ENCODE data around the gene CACNA1C.

The CACNA1C gene

DNA sequence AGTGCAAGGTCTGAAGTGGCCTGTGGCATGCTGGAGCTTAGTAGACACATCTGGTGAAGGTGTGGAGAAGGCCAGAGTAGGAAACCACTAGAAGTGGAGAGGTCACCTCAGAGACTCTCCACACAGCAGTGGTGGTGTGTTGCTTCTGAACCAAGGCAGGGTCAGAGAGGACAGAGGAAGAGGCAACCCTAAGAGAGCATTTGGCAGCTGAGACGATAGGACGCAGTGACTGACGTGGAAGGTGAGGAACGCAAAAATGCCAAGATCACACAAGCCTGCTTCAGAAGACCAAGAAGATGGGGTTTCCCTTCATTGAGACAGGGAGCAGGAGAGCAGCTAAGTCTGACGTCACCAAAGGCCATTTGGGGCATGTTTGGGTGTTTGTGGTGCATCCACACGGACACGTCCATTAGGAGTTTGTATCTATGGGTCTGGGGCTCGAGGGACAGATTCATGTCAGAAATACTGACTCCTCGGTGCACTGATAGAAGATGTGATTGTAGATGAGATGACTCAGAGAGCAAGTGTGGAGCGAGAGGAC, 338.1 kb downstream of the CACNA1C start:
- no peak overlapping the region for H3K9ac ChIP-seq (ENCODE audit: low read length in 5 of 5)
- no peaks in the 10 kb centered on the region for H3K27me3 ChIP-seq (ENCODE audit: control insufficient read depth in 5 of 5, insufficient read depth in 4 of 5, low read length in 5 of 5)
- no peaks in the 10 kb centered on the region for H3K36me3 ChIP-seq (ENCODE audit: control insufficient read depth in 5 of 5, insufficient read depth in 5 of 5, low read length in 5 of 5)
- no peak overlapping the region for H3K4me3 ChIP-seq (ENCODE audit: low read depth in 1 of 5, low read length in 5 of 5)
- H3K27ac ChIP-seq (ENCODE audit: low read depth, low read length) = no peak overlapping the region
- no peaks in the 10 kb centered on the region for H3K9me3 ChIP-seq (ENCODE audit: control insufficient read depth in 5 of 5, low read length in 5 of 5)
- H3K4me1 ChIP-seq (ENCODE audit: control insufficient read depth in 5 of 5, insufficient read depth in 5 of 5, low read length in 5 of 5) = peaks cover 2 to 12% (median 10%) of the 10 kb centered on the region in 5 donors

DNA sequence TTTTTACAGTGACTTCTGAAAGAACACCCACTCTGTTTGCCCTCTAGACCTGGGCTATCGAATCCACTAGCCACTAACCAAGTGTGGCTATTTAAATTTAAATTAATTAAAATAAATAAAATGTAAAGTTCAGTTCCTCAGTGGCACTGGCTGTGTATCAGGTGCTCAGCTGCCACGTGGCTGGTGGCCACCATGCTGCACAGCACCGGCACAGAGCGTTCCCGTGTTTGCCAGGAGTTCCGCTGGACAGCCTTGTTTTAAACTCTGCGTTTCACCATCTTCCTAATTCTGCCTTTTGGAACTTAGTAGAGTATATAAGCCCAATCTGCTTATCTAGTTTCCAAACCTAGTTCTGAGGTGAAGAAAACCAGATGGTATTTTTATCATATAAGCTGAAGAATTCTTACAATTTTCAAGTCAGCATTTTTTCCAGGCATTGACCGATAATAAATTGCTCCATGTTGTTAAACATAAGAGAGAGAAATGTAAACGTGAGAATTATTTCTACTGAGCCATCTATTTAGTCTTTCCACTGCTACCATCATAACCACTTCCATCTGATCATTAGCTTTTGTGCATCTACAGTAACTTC, 339.0 kb downstream of the CACNA1C start:
- no peak overlapping the region for H3K27ac ChIP-seq (ENCODE audit: low read depth, low read length)
- no peaks in the 10 kb centered on the region for H3K27me3 ChIP-seq (ENCODE audit: control insufficient read depth in 5 of 5, insufficient read depth in 4 of 5, low read length in 5 of 5)
- H3K36me3 ChIP-seq (ENCODE audit: control insufficient read depth in 5 of 5, insufficient read depth in 5 of 5, low read length in 5 of 5) = no peaks in the 10 kb centered on the region
- no peak overlapping the region for H3K4me3 ChIP-seq (ENCODE audit: low read depth in 1 of 5, low read length in 5 of 5)
- H3K4me1 ChIP-seq (ENCODE audit: control insufficient read depth in 5 of 5, insufficient read depth in 5 of 5, low read length in 5 of 5) = peaks cover 2 to 21% (median 16%) of the 10 kb centered on the region in 5 donors
- no peak overlapping the region for H3K9ac ChIP-seq (ENCODE audit: low read length in 5 of 5)
- no peaks in the 10 kb centered on the region for H3K9me3 ChIP-seq (ENCODE audit: control insufficient read depth in 5 of 5, low read length in 5 of 5)

DNA sequence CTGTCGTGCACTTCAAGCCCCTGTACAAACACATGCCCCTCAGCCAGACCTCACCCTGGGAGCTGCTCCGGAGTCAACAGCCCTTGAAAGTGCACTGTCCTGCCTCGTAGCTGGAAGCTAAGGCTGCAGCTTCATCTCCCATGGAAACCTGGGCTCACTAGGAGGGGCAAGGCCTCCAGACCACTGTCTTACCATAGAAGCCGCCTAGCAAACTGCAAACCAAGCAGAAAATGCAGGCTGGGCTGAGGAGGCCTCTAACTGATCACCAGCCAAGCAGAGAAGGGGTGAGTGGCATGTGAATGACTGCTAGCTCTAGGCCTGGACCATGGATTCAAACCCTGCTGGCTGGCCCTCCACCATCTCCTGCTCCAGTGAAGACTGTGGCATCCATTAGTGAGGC, 340.2 kb downstream of the CACNA1C start:
- Histone ChIP-seq H3K36me3 (ENCODE audit: control insufficient read depth in 5 of 5, insufficient read depth in 5 of 5, low read length in 5 of 5) (no peaks in the 10 kb centered on the region), H3K27me3 (ENCODE audit: control insufficient read depth in 5 of 5, insufficient read depth in 4 of 5, low read length in 5 of 5) (no peaks in the 10 kb centered on the region), H3K4me1 (ENCODE audit: control insufficient read depth in 5 of 5, insufficient read depth in 5 of 5, low read length in 5 of 5) (peaks cover 2 to 25% (median 20%) of the 10 kb centered on the region in 5 donors), H3K4me3 (ENCODE audit: low read depth in 1 of 5, low read length in 5 of 5) (no peak overlapping the region), H3K9me3 (ENCODE audit: control insufficient read depth in 5 of 5, low read length in 5 of 5) (no peaks in the 10 kb centered on the region), H3K9ac (ENCODE audit: low read length in 5 of 5) (no peak overlapping the region), H3K27ac (ENCODE audit: low read depth, low read length) (no peak overlapping the region)

DNA sequence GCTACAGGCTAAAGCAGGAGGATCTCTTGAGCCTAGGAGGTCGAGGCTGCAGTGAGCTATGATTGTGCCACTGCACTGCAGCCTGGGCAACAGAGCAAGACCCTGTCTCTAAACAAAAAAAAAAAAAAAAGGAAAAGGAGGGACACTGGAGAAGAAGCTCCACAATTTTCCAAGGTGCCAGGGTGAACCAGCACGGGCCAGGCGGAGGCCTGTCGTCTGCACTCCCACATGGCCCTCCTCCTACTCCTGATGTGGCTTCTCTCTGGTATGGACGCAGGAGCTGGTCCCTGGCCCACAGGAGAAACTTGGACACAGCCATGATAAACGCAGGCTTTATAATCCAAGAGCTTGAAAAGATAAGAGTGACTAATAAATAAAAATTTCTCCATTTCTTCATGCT, 341.2 kb downstream of the CACNA1C start:
- Histone ChIP-seq H3K27ac (ENCODE audit: low read depth, low read length) (no peak overlapping the region), H3K9ac (ENCODE audit: low read length in 5 of 5) (no peak overlapping the region), H3K4me1 (ENCODE audit: control insufficient read depth in 5 of 5, insufficient read depth in 5 of 5, low read length in 5 of 5) (peaks cover 2 to 25% (median 20%) of the 10 kb centered on the region in 5 donors), H3K9me3 (ENCODE audit: control insufficient read depth in 5 of 5, low read length in 5 of 5) (no peaks in the 10 kb centered on the region), H3K36me3 (ENCODE audit: control insufficient read depth in 5 of 5, insufficient read depth in 5 of 5, low read length in 5 of 5) (no peaks in the 10 kb centered on the region), H3K27me3 (ENCODE audit: control insufficient read depth in 5 of 5, insufficient read depth in 4 of 5, low read length in 5 of 5) (no peaks in the 10 kb centered on the region), H3K4me3 (ENCODE audit: low read depth in 1 of 5, low read length in 5 of 5) (no peak overlapping the region)

DNA sequence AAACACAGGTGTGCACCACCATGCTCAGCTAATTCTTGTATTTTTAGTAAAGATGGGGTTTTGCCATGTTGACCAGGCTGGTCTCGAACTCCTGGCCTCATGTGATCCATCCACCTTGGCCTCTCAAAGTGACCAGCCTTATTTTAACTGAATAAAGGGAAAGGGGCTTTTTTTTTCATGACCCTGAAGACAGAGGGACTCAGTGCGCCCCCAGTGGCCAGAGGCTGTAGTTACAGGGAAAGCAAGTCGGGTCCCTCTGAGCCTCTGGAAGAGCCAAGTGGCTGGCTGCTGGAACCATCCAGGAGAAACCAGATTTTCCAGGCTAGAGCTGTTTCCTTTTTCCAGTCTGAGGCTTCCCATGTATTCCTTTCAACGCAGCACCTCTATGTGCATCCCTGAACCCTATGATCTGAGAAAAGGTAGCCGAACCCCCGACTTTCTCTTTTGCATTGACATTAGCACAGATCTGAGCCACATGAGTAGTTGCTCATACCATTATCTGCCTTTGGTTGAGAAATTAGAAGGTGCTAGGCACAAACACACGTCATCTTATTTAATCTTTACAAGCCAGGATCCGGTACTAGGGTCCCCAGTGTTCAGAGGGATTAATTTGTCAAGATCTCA, 342.7 kb downstream of the CACNA1C start:
- Histone ChIP-seq H3K27ac (ENCODE audit: low read depth, low read length) (peak overlapping the region; percentile 45), H3K36me3 (ENCODE audit: control insufficient read depth in 5 of 5, insufficient read depth in 5 of 5, low read length in 5 of 5) (no peaks in the 10 kb centered on the region), H3K4me1 (ENCODE audit: control insufficient read depth in 5 of 5, insufficient read depth in 5 of 5, low read length in 5 of 5) (peaks cover 1 to 25% (median 21%) of the 10 kb centered on the region in 5 donors), H3K9ac (ENCODE audit: low read length in 5 of 5) (no peak overlapping the region), H3K9me3 (ENCODE audit: control insufficient read depth in 5 of 5, low read length in 5 of 5) (no peaks in the 10 kb centered on the region), H3K4me3 (ENCODE audit: low read depth in 1 of 5, low read length in 5 of 5) (no peak overlapping the region), H3K27me3 (ENCODE audit: control insufficient read depth in 5 of 5, insufficient read depth in 4 of 5, low read length in 5 of 5) (no peaks in the 10 kb centered on the region)

DNA sequence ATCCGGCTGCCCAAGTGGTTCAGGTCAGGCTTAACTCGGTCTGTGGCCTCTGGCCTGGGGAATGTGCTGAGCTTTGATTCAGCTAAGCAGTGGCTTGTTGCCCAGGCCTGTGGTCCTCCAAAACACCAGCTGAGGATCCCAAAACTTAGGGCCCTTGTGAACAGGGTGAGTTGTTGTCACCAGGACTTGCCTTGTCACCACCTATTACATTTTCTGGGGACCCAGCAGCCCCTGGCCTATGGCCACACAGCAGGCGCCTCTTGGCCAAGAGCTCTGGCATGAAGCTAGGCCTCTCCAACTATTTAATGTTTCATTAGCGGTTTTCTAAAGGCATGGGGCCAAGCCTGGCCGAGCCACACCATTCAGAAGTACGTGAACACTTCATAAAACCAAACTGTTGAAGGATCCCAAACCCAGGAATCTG, 343.7 kb downstream of the CACNA1C start:
- Histone ChIP-seq H3K27me3 (ENCODE audit: control insufficient read depth in 5 of 5, insufficient read depth in 4 of 5, low read length in 5 of 5) (no peaks in the 10 kb centered on the region), H3K4me1 (ENCODE audit: control insufficient read depth in 5 of 5, insufficient read depth in 5 of 5, low read length in 5 of 5) (peaks cover 0 to 25% (median 19%) of the 10 kb centered on the region in 5 donors), H3K36me3 (ENCODE audit: control insufficient read depth in 5 of 5, insufficient read depth in 5 of 5, low read length in 5 of 5) (no peaks in the 10 kb centered on the region), H3K27ac (ENCODE audit: low read depth, low read length) (peak overlapping the region; percentile 45), H3K9me3 (ENCODE audit: control insufficient read depth in 5 of 5, low read length in 5 of 5) (no peaks in the 10 kb centered on the region), H3K4me3 (ENCODE audit: low read depth in 1 of 5, low read length in 5 of 5) (no peak overlapping the region), H3K9ac (ENCODE audit: low read length in 5 of 5) (no peak overlapping the region)

DNA sequence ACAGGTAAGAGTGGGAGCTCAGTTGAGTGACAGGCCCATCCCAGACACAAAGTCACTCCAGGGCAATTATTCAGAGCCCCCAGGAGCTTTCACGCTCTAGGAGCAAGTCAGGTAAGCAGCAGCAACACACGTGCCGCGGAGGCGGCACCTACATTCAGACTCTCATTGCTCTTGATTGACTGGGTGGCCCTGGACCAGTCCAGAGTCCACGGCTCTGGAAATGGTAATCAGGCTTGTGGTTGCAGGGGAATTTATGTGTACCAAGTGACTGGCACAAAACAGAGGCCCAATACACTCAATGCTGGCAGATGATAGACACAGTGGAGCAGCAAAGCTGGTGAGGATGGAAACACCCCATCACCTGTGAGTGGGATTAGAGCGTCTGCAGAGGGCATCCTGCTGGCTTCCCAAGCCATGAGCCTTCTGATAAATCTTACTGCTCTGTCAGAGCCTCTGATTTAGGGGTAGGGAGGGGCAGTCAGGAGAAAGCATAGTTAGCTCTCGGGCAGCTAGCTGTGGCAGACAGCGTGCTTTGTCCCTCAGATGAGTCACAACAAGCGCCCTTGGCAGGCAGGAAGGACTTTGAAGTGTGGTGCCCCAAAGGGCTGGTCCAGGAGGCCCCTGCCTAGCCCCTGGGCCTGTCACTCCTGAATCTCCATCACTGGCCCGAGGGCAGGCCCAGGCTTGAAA, 344.7 kb downstream of the CACNA1C start:
- Histone ChIP-seq H3K9ac (ENCODE audit: low read length in 5 of 5) (no peak overlapping the region), H3K27me3 (ENCODE audit: control insufficient read depth in 5 of 5, insufficient read depth in 4 of 5, low read length in 5 of 5) (no peaks in the 10 kb centered on the region), H3K4me3 (ENCODE audit: low read depth in 1 of 5, low read length in 5 of 5) (no peak overlapping the region), H3K27ac (ENCODE audit: low read depth, low read length) (no peak overlapping the region), H3K9me3 (ENCODE audit: control insufficient read depth in 5 of 5, low read length in 5 of 5) (no peaks in the 10 kb centered on the region), H3K4me1 (ENCODE audit: control insufficient read depth in 5 of 5, insufficient read depth in 5 of 5, low read length in 5 of 5) (peaks cover 0 to 25% (median 19%) of the 10 kb centered on the region in 5 donors), H3K36me3 (ENCODE audit: control insufficient read depth in 5 of 5, insufficient read depth in 5 of 5, low read length in 5 of 5) (no peaks in the 10 kb centered on the region)

DNA sequence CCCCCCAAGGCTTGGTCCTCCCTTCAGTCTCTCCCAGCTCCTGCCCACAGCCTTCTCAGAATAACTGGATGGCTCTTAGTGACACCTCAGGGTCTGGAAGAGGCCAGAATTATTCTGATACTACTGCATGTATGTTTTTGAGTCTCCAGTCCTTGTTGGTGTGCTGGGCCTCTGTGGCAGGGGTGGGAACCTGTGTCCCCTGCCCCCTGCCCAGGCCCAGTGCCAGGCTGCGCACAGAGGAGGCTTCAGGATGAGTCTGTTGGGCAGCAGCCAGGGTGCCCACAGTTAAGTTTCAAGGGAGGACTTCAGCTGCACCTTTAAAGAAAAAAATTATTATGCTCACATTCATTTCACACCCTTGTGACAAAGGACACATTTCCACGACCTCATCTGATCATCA, 348.3 kb downstream of the CACNA1C start:
- H3K27me3 ChIP-seq (ENCODE audit: control insufficient read depth in 5 of 5, insufficient read depth in 4 of 5, low read length in 5 of 5) = no peaks in the 10 kb centered on the region
- H3K4me3 ChIP-seq (ENCODE audit: low read depth in 1 of 5, low read length in 5 of 5) = no peak overlapping the region
- no peak overlapping the region for H3K9ac ChIP-seq (ENCODE audit: low read length in 5 of 5)
- H3K4me1 ChIP-seq (ENCODE audit: control insufficient read depth in 5 of 5, insufficient read depth in 5 of 5, low read length in 5 of 5) = peaks cover 0 to 13% (median 11%) of the 10 kb centered on the region in 5 donors
- H3K36me3 ChIP-seq (ENCODE audit: control insufficient read depth in 5 of 5, insufficient read depth in 5 of 5, low read length in 5 of 5) = no peaks in the 10 kb centered on the region
- H3K9me3 ChIP-seq (ENCODE audit: control insufficient read depth in 5 of 5, low read length in 5 of 5) = no peaks in the 10 kb centered on the region
- H3K27ac ChIP-seq (ENCODE audit: low read depth, low read length) = no peak overlapping the region

DNA sequence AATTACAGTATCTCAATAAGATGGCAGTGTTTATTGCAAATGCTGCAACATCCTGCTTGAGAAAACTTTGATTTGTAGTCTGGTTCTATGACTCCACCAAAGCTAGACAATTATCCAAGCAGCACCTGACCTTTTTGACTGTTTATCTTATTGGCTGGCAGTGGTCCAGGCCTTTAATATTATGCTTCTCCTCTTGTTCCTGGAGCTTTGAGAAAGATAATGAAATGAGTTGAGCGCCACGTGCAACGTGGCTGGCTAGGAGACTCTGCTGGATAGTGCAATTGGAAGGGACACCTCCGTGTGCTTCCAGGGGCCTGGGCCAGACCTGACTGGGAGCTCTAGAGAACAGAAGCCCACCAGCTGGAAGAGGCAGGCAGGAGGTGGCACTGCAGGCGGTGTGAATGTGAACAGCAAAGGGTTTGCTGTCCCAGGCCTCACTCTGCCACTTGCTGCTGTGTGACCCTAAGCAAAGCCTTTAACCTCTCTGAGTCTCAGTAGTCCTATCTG, 349.3 kb downstream of the CACNA1C start:
- H3K27ac ChIP-seq (ENCODE audit: low read depth, low read length) = no peak overlapping the region
- no peaks in the 10 kb centered on the region for H3K36me3 ChIP-seq (ENCODE audit: control insufficient read depth in 5 of 5, insufficient read depth in 5 of 5, low read length in 5 of 5)
- H3K4me3 ChIP-seq (ENCODE audit: low read depth in 1 of 5, low read length in 5 of 5) = no peak overlapping the region
- peaks cover 0 to 2% (median 0%) of the 10 kb centered on the region in 5 donors for H3K9me3 ChIP-seq (ENCODE audit: control insufficient read depth in 5 of 5, low read length in 5 of 5)
- peaks cover 0 to 8% (median under 1%) of the 10 kb centered on the region in 5 donors for H3K4me1 ChIP-seq (ENCODE audit: control insufficient read depth in 5 of 5, insufficient read depth in 5 of 5, low read length in 5 of 5)
- H3K9ac ChIP-seq (ENCODE audit: low read length in 5 of 5) = no peak overlapping the region
- H3K27me3 ChIP-seq (ENCODE audit: control insufficient read depth in 5 of 5, insufficient read depth in 4 of 5, low read length in 5 of 5) = no peaks in the 10 kb centered on the region
